Smooth muscle cell of the coronary artery (primary cell): ENCODE measurements around the gene TPM2. TPM values are rescaled to one million over a fixed set of nuclear protein-coding genes. Genes with fewer than 3 reads are reported as not detected.

Source experiments
- total RNA-seq: library from RNA; depleted of rRNA; stranded (reverse); fragments of >200 nt; gene quantifications from 2 replicates; pipeline ENCODE4 v1.2.3, GENCODE V29; 2014; ENCODE audit warnings: low replicate concordance

Gene TPM2
- total RNA-seq: 835 and 1,197 TPM in 2 replicates

GRCh38 chr9:35689542-35690293 is at the start of gene TPM2:
Gene TPM2 (minus strand): TSS chr9:35689925. CDS start chr9:35689817, 108 bp downstream.

DNA sequence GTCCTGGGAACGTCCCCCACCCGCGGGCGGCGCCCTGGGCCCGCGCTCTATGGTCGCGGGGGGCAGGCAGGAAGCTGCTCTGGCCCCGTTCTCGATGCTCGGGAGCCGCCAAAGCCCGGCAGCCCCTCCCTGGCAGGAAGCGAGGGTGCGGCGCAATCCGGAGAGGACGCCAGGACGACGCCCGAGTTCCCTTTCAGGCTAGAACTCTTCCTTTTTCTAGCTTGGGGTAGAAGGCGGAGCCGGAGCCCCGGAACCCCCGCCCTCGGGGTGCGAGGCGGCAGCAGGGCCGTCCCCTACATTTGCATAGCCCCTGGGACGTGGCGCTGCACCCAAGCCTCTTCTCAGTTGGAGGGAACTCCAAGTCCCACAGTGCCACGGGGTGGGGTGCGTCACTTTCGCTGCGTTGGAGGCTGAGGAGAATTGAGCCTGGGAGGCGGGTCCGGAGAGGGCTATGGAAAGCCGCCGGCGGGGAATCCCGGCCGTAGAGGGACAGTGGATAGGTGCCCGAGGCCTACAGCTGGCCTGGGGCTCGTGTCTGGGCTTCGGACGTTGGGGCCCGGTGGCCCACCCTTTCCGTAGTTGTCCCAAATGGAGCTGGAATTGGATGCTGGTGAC is 42.6 kb upstream of the TPM2 start, which contains the start of the genes CREB3 and TLN1:
Gene CREB3 (plus strand): TSS at position 482 of the 615 bp plus-strand sequence. CDS start 107 bp downstream, at position 589.
Gene TLN1 (minus strand): TSS at position 11 of the 615 bp plus-strand sequence. CDS start 6,501 bp downstream, outside the sequence.

GRCh38 chr9:35673132-35674024 is 16.3 kb downstream of the TPM2 start, which contains the start of gene CA9:
Gene CA9 (plus strand): TSS chr9:35673928. CDS start chr9:35673960, 32 bp downstream.

DNA sequence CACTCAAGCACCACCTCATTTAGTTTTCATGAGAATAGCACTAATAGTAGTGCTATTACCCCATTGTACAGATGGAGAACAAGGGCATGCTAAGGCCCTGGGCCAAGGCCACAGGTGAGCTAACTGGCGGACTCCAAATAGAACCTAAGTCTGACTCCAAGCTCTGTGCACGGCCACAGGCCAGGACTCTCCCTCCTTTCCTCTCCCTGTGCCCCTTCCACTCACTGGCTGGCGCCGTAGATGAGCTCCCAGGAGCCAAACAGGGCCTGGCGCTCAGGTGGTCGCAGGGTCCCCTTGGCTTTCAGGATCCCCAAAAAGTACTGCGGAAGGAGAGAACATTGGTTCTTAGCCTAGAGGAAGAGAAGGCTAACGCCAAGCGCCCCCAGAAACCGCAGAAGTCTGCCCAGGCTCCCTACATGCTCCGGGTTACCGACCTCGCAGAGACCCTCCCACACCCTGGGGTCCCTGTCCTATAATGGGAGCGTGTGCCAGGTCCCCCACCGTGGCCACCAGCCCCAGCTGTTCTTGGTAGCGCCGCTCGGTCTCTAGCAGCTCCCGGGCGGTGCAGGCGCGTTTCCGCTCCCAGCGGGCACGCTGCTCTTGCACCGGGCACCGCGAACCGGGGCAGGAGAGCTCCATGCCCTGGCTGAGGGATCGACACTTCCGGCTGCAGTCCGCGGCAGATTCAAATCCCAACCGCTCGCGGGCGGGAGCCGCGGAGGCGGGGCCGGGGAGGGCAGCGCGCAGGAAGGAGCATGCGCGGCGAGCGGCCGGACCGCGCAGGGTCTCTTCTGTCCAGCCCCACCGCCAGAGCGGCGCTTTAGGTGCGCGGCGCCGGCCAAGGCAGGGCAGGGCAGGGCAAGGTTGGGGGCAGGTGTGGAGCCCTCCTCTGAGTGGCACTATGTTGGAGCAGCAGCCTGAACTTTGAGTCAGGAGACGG is 24.9 kb downstream of the TPM2 start, which contains the start of gene ARHGEF39:
Gene ARHGEF39 (minus strand): TSS at position 665 of the 940 bp plus-strand sequence. CDS start 26 bp downstream, at position 639.

GRCh38 chr9:35658137-35658967 is 31.4 kb downstream of the TPM2 start, which contains the start of gene CCDC107:
Gene CCDC107 (plus strand): TSS chr9:35658292. CDS start chr9:35658380, 88 bp downstream.

GRCh38 chr9:35657546-35658136 is 32.1 kb downstream of the TPM2 start, which contains the start of gene RMRP:
Gene RMRP (minus strand): TSS chr9:35658019.

DNA sequence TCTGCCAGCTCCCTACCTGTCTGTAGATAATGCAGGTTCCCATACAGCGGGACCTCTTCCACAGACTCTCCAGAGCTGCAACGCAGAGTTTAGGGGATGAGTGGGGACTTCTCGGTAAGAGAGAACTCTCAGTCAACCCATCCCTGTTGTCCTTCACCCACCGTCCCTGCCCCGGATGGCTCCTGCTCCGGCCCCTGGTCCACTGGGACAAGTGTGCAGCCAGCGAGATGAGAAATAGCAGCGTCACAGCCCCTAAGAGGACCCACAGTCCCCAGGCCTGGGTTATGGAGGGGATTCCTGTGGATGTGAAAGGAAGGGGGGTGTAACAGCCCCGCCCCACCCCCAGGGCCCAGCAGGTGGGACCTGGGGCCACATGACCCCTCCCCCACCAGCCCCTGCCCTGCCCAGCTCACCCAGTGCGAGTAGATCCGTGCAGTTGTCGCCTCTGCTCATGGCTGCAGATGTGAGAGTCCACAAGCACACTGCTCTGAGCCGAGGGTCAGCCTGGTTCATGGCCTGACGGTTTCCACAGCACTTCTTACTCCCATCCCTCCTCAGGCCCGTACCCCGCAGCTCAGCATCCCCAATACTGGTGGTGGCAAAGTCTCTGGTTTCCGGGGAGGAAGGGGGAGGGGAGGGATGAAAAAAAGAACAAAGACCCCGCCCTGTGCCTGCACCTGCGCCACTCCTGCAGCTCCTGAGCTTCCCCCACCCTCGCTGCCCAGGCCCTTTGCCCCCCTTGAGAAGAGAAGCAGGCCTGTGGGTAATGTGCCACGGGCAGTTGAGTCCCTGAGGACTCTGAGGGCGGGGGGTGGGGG is 39.2 kb downstream of the TPM2 start, which contains the start of gene SIT1:
Gene SIT1 (minus strand): TSS at position 591 of the 818 bp plus-strand sequence. CDS start 78 bp downstream, at position 513.

Other genes with a start within 250 kb of the TPM2 start
- 9.1 and 21.3 TPM in 2 replicates for gene RUSC2, start 199.8 kb downstream of the TPM2 start, total RNA-seq
- 5.7 and 18.8 TPM in 2 replicates for gene TESK1, start 84.7 kb downstream of the TPM2 start, total RNA-seq
- 0.30 and 3.5 TPM in 2 replicates for gene CD72, start 71.5 kb downstream of the TPM2 start, total RNA-seq
- gene SIT1, start 39.0 kb downstream of the TPM2 start, total RNA-seq: 0.12 and 0.15 TPM in 2 replicates
- 21,628 and 54,922 TPM in 2 replicates for gene RMRP, start 31.9 kb downstream of the TPM2 start, total RNA-seq
- 13.5 and 17.8 TPM in 2 replicates for gene CCDC107, start 31.6 kb downstream of the TPM2 start, total RNA-seq
- gene ARHGEF39, start 24.7 kb downstream of the TPM2 start, total RNA-seq: 0.53 TPM in 1 of 2 replicates, not detected in the other
- gene CA9, start 16.0 kb downstream of the TPM2 start, total RNA-seq: 0.98 TPM in 1 of 2 replicates, not detected in the other
- gene TLN1, start 42.3 kb upstream of the TPM2 start, total RNA-seq: 309 and 372 TPM in 2 replicates
- 28.4 and 66.7 TPM in 2 replicates for gene CREB3, start 42.7 kb upstream of the TPM2 start, total RNA-seq
- gene GBA2, start 59.3 kb upstream of the TPM2 start, total RNA-seq: 23.5 and 27.1 TPM in 2 replicates
- 8.3 and 11.0 TPM in 2 replicates for gene RGP1, start 59.4 kb upstream of the TPM2 start, total RNA-seq
- not detected in 2 replicates for gene MSMP, start 64.4 kb upstream of the TPM2 start, total RNA-seq
- 18.7 and 19.5 TPM in 2 replicates for gene NPR2, start 101.7 kb upstream of the TPM2 start, total RNA-seq
- gene SPAG8, start 122.3 kb upstream of the TPM2 start, total RNA-seq: 1.2 and 1.3 TPM in 2 replicates
- gene HINT2, start 125.1 kb upstream of the TPM2 start, total RNA-seq: 11.3 and 37.8 TPM in 2 replicates
- gene FAM221B, start 138.8 kb upstream of the TPM2 start, total RNA-seq: not detected in 2 replicates
- gene TMEM8B, start 139.3 kb upstream of the TPM2 start, total RNA-seq: 1.6 and 2.3 TPM in 2 replicates
- gene OR13J1, start 180.5 kb upstream of the TPM2 start, total RNA-seq: not detected in 2 replicates
- gene HRCT1, start 216.3 kb upstream of the TPM2 start, total RNA-seq: 12.0 TPM in 1 of 2 replicates, not detected in the other
- 0.12 and 0.68 TPM in 2 replicates for gene SPAAR, start 219.6 kb upstream of the TPM2 start, total RNA-seq